Right hindlimb (tissue), 1 donor: ENCODE measurements around the gene CAPZA1.

ENCODE experiments used
- DNase-seq: peaks from one replicate; pipeline ENCODE4 v3.0.0-alpha.2; 2018

Gene CAPZA1

GRCh38 chr1:112678605-112679004 lies 59.0 kb downstream of the CAPZA1 start:
- no peak for DNase-seq

DNA sequence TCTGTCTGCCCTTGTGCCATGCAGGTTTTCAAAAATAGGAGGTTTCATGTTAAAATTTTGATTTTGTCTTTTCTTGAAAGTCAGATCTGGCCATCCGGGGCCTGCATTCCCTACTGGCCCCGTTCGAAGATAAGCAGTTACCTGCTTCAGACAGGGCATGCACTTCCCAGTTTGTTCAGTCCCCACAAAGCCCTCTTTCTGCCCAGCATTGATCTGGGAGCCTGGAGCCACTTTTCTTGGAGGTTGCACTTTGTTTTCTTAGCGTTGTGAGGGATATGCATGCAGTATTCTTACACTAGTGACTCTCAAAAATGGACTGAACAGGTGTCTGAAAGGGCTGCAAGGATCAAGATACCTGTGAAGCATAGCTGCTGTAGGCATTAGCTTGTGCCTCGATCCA lies 66.3 kb downstream of the CAPZA1 start:
- DNase-seq, result no peak

DNA sequence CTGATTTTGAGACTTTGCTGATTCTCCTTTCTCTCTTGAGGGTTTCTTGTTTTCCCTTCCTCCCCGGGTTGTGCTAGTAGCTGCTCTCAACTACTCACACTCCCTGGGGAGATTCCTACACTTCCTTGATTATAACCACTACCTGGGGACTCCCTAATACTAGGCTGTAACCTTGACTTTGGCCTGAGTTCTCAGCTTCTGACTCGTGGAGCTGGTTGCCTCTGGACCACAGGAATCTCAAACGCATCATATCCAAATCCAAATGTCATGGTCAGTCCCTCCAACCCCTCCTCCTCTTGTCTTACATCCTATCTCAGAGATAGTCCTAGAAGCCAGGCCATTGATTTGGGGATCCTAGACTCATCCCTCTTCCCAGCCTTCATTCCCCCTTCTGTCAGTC lies 66.8 kb downstream of the CAPZA1 start:
- no peak for DNase-seq

DNA sequence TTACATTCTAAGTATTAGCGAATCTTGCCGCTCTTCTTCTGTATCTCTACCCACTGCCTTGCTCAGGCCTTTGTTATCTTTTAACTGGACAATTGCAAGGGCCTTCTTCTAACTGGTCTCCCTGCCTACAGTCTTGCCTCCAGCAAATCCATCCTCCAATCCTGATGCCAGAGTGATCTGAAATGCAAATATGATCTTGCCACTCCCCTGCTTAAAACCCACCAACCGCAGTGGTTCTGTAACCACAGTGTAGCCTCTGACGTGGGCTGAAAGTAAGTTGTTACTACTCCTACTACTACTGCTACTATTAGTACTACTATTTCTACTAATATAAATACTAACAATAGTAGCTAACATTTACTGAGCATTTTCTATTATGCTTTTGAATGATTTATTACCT lies 67.2 kb downstream of the CAPZA1 start:
- DNase-seq, result no peak

DNA sequence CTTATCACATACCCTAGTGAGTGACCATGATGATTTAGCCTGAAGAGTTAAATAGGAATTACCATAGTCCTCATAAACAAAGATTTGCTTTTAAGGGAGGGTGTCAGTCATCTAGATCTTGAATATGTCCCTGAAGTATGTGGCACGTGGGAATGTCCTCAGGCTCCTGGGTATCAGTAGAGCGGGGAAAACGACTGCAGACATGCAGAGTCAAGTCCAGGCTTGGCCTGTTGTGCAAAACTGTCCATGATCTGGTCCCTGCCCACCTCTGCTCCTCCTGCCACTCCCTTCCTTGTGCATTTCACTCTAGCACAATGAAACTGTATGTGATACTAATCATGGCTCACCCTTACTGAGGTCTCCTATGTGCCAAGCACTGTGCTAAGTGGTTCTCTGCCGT lies 67.7 kb downstream of the CAPZA1 start:
- DNase-seq, result no peak

- DNase-seq, result no peak
Measured at GRCh38 chr1:112687785-112688496, 68.3 kb downstream of the CAPZA1 start.

DNA sequence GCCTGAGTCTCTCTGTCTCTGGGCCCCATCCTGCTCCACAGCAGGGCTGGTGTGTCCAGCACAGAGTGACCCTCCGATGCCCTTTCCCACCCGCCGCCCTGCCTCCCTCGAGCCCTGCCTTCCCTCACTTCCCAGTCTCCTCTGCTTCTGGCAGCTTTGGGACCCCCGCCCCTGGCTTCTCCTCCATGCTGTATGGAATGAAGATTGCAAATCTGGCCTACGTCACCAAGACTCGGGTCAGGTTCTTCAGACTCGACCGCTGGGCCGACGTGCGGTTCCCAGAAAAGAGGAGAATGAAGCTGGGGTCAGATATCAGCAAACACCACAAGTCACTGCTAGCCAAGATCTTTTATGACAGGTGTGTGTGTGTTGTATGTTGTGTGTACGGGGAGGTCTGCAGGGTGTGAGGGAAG lies 69.2 kb downstream of the CAPZA1 start:
- DNase-seq, result peak; percentile 75

- no peak for DNase-seq
Measured at GRCh38 chr1:112689196-112689841, 69.7 kb downstream of the CAPZA1 start.

GRCh38 chr1:112689842-112690237 lies 70.2 kb downstream of the CAPZA1 start:
- no peak for DNase-seq

DNA sequence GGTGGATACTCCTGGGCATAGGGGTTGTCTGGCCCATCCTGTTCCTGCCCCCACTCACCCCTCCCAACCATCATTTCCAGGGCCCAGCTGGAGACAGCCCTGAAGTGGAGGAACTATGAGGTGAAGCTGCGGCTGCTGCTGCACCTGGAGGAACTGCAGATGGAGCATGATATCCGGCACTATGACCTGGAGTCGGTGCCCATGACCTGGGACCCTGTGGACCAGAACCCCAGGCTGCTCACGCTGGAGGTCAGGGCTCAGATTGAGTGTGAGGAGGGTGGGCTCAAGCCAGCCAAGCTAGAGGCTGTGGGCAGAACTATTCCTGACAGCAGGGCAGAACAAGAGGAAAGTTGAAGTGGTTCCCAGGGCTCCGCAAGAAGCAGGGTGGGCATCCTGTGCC lies 73.0 kb downstream of the CAPZA1 start:
- no peak for DNase-seq

DNA sequence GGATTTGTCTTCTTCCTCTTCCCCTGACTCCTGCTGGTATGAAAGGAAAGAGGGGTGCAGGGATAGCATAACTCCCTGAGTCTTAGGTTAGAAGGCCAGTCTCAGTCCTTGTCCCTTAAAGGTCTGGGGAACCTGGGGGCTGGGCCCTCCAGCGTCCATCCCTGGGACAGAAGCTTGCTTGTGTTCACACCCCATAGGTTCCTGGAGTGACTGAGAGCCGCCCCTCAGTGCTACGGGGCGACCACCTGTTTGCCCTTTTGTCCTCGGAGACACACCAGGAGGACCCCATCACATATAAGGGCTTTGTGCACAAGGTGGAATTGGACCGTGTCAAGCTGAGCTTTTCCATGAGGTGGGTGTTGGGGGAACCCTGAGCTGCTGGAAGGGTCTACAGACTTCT lies 74.2 kb downstream of the CAPZA1 start:
- DNase-seq, result no peak

- DNase-seq, result no peak
Measured at GRCh38 chr1:112694363-112694929, 74.8 kb downstream of the CAPZA1 start.

DNA sequence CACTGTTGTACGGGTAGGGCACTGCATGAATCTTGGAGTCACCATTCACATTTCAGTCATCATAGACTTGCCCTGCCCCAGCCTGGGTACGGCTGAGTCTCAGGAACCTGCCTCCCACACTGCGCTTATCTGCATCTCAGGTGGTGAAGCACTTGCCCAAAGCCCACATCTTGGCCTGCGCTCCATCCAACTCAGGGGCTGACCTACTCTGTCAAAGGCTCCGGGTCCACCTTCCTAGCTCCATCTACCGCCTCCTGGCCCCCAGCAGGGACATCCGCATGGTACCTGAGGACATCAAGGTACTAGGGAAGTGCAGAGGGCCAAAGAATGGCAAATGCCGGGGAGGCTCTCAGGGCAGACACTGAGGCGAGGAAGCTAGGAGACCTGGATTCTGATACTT lies 75.6 kb downstream of the CAPZA1 start:
- no peak for DNase-seq

DNA sequence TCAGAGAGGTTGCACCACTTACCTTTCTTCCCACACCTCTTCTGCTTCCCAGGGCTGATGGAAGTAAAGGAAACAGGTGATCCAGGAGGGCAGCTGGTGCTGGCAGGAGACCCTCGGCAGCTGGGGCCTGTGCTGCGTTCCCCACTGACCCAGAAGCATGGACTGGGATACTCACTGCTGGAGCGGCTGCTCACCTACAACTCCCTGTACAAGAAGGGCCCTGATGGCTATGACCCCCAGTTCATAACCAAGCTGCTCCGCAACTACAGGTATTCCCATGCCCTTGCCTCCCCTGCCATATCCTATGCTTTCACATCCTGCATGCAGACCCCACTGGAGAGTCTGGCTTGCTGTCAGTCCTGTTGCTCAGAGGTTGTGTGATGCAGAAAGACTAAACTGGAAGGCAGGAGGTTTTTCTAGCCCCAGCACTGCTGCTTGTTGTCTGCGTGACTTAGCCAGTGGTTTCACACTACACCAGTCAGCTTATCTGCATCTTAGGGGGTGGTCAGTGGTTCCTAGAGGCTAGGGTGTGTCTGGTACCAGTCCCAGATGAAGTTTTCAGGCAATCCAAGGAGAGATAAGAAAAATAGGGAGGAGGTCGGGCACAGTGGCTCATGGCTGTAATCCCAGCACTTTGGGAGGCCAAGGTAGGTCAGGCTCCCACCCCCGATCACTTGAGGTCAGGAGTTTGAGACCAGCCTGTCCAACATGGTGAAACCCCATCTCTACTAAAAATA lies 77.1 kb downstream of the CAPZA1 start:
- DNase-seq, result no peak

DNA sequence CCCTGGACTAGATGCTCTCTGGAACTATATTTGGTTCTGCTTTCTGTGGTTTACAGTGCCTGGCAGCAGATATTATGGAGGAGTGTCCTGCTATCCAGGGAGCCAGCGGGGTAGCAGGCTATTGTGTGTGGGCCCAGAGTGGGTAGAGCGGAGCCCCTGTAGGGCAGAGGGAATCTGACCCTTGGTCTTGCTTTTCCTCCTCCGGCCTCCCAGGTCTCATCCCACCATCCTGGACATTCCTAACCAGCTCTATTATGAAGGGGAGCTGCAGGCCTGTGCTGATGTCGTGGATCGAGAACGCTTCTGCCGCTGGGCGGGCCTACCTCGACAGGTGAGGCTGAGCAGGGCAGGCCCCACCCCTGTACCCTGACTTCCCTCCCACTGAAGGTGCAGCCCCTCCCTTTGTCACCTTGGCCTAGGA lies 78.2 kb downstream of the CAPZA1 start:
- peak; percentile 20 for DNase-seq

GRCh38 chr1:112698366-112699310 lies 79.0 kb downstream of the CAPZA1 start:
- DNase-seq, result peak; percentile 27

- DNase-seq, result no peak
Measured at GRCh38 chr1:112699425-112700144, 80.0 kb downstream of the CAPZA1 start.

DNA sequence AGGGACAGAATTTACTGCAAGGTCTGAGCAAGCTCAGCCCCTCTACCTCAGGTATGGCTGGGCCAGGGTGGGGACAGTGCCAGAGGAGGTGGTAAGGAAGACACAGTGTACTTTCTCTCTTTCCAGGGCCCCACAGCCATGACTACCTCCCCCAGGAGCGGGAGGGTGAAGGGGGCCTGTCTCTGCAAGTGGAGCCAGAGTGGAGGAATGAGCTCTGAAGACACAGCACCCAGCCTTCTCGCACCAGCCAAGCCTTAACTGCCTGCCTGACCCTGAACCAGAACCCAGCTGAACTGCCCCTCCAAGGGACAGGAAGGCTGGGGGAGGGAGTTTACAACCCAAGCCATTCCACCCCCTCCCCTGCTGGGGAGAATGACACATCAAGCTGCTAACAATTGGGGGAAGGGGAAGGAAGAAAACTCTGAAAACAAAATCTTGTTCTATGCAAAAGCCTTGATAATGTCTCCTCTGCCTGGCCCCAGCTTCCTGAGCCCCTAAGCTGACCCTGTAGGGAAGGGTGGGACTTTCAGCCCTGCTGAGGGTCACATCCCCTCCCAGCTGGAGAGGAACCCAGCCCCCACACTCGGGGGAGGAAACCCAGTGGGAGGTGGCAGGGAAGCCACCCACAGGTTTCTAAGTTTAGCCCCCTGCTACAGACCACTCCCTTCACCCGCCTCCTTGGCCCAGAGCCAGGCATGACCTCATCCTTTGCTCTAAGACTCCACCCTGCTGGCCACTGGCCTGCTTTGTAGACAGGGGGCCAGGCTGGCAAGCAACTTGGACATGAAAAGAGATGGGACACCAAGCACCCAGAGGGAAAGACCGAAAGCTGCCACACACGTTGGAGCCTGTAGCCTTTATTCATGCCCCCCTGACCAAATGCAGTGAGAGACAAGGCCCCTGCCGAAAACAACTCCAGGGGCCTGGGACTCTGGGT lies 80.9 kb downstream of the CAPZA1 start:
- DNase-seq, result peak; percentile 95

DNA sequence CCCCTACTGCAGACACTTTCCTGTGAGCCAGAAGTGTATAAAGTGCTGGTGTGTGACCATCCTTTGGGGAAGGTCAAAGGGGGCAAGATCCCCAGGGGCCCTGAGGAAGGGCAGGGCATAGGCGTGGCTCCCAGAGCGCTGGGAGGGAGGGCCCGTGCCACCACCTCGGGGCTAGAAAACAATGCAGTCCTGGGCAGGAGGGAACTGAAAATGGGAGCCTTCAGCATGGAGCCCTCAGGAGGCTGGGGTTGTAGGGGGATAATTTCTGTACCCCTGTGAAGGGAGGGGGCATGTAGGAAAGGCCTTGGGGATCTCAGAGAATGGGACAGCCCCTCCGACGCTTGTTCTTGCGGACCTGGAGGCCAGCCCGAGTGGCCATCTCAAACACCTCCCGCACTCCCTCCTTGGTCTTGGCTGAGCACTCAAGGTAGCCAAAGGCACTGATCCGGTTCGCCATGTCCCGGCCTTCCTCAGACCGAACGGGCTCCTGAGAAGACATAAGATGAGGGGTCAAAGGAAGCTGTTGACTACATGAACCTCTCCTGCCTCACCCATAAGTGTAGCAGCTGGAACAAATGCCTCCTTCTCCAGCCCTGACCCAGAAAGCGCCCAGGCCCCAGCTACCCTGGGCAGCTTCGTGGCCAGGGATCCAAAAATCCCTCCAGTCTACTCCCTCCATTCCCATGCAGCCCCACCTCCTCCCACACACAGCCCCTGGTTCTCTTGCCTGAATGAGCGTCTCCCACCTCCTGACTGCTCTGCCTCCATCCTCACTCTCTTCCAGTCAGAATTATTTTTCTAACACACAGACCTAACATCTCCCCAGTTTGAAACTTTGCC lies 81.8 kb downstream of the CAPZA1 start:
- DNase-seq, result peak; percentile 18

DNA sequence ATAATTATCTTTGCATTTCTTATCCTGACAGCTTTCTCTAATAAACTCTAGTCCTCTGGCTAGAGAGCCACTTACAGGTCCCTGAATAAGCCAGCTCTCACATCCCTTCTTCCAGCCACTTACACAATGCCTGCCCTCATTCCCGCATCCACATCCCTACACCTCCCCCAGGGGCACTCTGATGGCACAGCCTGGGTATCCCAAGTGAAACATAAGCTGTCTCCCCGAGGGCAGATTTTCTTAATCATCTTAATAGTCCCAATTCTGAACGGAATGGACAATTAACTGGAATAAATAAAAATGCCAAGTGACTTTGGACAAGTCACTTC lies 82.4 kb downstream of the CAPZA1 start:
- DNase-seq, result peak; percentile 34
